ENCODE data around the gene RAET1E.
A peak's percentile ranks its signal among the peaks of the same experiment; 100 is the strongest.
"Not testable (repeated sequence)": the region's sequence is repeated elsewhere in the genome, so short reads cannot be mapped to it uniquely, and the experiment has no call there.

Gene RAET1E

DNA sequence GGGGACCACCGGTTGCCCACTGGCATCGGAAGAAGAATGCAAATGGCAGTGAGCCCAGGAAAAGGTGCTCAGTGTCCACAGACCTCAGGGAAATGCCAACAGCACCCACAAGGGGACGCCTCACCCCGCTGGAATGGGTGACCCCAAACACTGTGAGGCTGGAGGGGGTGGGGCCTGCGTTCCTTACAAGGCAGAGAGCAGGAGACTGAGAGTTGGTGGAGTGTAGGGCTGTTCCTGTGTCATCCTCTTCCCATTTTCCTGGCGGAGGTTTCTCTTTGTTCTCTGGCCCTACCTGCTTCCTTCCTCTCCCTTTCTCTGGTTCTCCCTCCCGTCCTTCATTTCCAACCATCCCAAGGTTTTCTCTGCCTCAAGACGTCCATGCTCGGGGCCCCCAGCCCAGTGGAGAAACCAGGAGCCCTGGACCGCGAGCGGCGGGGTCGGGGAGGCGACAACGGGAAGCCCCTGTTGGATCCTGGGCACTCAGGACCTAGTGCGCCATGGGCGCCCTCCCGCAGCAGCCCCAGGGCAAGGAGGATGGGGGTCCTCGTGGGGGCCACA, 40.2 kb upstream of the RAET1E start:
- H3K4me1 ChIP-seq (ENCODE audit: control insufficient read depth, insufficient read depth, low read length); H3K36me3 ChIP-seq (ENCODE audit: control insufficient read depth, insufficient read depth, low read length); H3K9ac ChIP-seq (ENCODE audit: low read length); H3K4me3 ChIP-seq (ENCODE audit: low read length); H3K9me3 ChIP-seq (ENCODE audit: control insufficient read depth, low read length): not testable (repeated sequence)
- H3K27me3 ChIP-seq (ENCODE audit: control insufficient read depth, insufficient read depth, low read length): peaks cover 88% of the 10 kb centered on the region

GRCh38 chr6:149936743-149937142, 38.8 kb upstream of the RAET1E start:
- peaks cover 3% of the 10 kb centered on the region for H3K4me1 ChIP-seq (ENCODE audit: control insufficient read depth, insufficient read depth, low read length)
- no peaks in the 10 kb centered on the region for H3K9me3 ChIP-seq (ENCODE audit: control insufficient read depth, low read length)
- H3K4me3 ChIP-seq (ENCODE audit: low read length): no peak overlapping the region
- peaks cover 80% of the 10 kb centered on the region for H3K27me3 ChIP-seq (ENCODE audit: control insufficient read depth, insufficient read depth, low read length)
- H3K36me3 ChIP-seq (ENCODE audit: control insufficient read depth, insufficient read depth, low read length): no peaks in the 10 kb centered on the region
- H3K9ac ChIP-seq (ENCODE audit: low read length): no peak overlapping the region

GRCh38 chr6:149935668-149936067, 37.8 kb upstream of the RAET1E start:
- Histone ChIP-seq H3K27me3 (ENCODE audit: control insufficient read depth, insufficient read depth, low read length) (peaks cover 79% of the 10 kb centered on the region), H3K36me3 (ENCODE audit: control insufficient read depth, insufficient read depth, low read length) (no peaks in the 10 kb centered on the region), H3K4me3 (ENCODE audit: low read length) (no peak overlapping the region), H3K4me1 (ENCODE audit: control insufficient read depth, insufficient read depth, low read length) (no peaks in the 10 kb centered on the region), H3K9ac (ENCODE audit: low read length) (no peak overlapping the region), H3K9me3 (ENCODE audit: control insufficient read depth, low read length) (no peaks in the 10 kb centered on the region)

- no peaks in the 10 kb centered on the region for H3K9me3 ChIP-seq (ENCODE audit: control insufficient read depth, low read length)
- H3K27me3 ChIP-seq (ENCODE audit: control insufficient read depth, insufficient read depth, low read length): peaks cover 75% of the 10 kb centered on the region
- no peaks in the 10 kb centered on the region for H3K4me1 ChIP-seq (ENCODE audit: control insufficient read depth, insufficient read depth, low read length)
- H3K9ac ChIP-seq (ENCODE audit: low read length): no peak overlapping the region
- H3K4me3 ChIP-seq (ENCODE audit: low read length): no peak overlapping the region
- H3K36me3 ChIP-seq (ENCODE audit: control insufficient read depth, insufficient read depth, low read length): no peaks in the 10 kb centered on the region
Observed at GRCh38 chr6:149935246-149935645, 37.3 kb upstream of the RAET1E start.

GRCh38 chr6:149934249-149935156, 36.6 kb upstream of the RAET1E start:
- H3K4me3 ChIP-seq (ENCODE audit: low read length): no peak overlapping the region
- H3K4me1 ChIP-seq (ENCODE audit: control insufficient read depth, insufficient read depth, low read length): no peaks in the 10 kb centered on the region
- no peaks in the 10 kb centered on the region for H3K36me3 ChIP-seq (ENCODE audit: control insufficient read depth, insufficient read depth, low read length)
- peaks cover 72% of the 10 kb centered on the region for H3K27me3 ChIP-seq (ENCODE audit: control insufficient read depth, insufficient read depth, low read length)
- H3K9me3 ChIP-seq (ENCODE audit: control insufficient read depth, low read length): no peaks in the 10 kb centered on the region
- H3K9ac ChIP-seq (ENCODE audit: low read length): no peak overlapping the region

DNA sequence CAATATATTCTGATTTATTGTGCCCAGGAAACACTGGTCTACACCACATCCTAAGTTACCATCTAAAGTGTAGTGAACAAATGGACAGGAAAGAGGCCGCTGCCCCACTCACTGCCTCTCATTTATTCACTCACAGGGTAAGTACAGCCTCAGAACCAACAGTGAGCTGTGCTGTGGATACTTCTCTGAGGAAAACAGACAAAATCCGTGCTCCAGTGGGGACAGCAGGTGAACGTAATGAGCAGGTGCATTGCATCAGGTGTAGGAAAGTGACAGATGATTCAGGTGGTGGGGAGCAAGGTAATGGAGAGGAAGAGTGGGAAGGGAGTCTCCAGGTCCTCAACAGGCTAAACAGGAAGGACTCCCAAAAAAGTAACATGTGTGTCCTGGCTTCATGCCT, 35.5 kb upstream of the RAET1E start:
- H3K36me3 ChIP-seq (ENCODE audit: control insufficient read depth, insufficient read depth, low read length): no peaks in the 10 kb centered on the region
- no peaks in the 10 kb centered on the region for H3K9me3 ChIP-seq (ENCODE audit: control insufficient read depth, low read length)
- no peak overlapping the region for H3K9ac ChIP-seq (ENCODE audit: low read length)
- H3K4me1 ChIP-seq (ENCODE audit: control insufficient read depth, insufficient read depth, low read length): no peaks in the 10 kb centered on the region
- peaks cover 68% of the 10 kb centered on the region for H3K27me3 ChIP-seq (ENCODE audit: control insufficient read depth, insufficient read depth, low read length)
- H3K4me3 ChIP-seq (ENCODE audit: low read length): no peak overlapping the region

DNA sequence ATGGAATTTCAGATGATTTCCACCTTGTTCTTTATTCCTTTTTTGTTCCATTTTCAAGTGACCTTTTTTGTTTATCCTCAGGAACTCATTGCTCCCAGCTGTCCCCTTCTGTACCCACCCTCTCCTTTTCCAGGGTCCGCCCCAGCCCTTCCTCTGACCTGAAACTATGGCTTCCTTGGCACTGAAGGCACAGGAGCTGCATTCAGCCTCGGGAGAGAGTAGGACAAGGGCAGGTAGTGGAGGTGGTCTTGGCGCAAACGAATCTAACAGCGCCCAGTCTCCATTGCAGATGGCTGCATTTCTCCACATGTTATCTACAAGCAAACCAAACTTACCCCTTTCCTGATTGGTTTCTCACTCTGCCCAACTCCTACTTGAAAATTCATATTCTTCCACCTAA, 35.1 kb upstream of the RAET1E start:
- H3K27me3 ChIP-seq (ENCODE audit: control insufficient read depth, insufficient read depth, low read length): peaks cover 63% of the 10 kb centered on the region
- H3K9me3 ChIP-seq (ENCODE audit: control insufficient read depth, low read length): no peaks in the 10 kb centered on the region
- no peak overlapping the region for H3K9ac ChIP-seq (ENCODE audit: low read length)
- no peaks in the 10 kb centered on the region for H3K36me3 ChIP-seq (ENCODE audit: control insufficient read depth, insufficient read depth, low read length)
- no peak overlapping the region for H3K4me3 ChIP-seq (ENCODE audit: low read length)
- H3K4me1 ChIP-seq (ENCODE audit: control insufficient read depth, insufficient read depth, low read length): no peaks in the 10 kb centered on the region

- H3K9ac ChIP-seq (ENCODE audit: low read length): no peak overlapping the region
- H3K9me3 ChIP-seq (ENCODE audit: control insufficient read depth, low read length): no peaks in the 10 kb centered on the region
- peaks cover 50% of the 10 kb centered on the region for H3K27me3 ChIP-seq (ENCODE audit: control insufficient read depth, insufficient read depth, low read length)
- H3K4me1 ChIP-seq (ENCODE audit: control insufficient read depth, insufficient read depth, low read length): peaks cover 1% of the 10 kb centered on the region
- H3K4me3 ChIP-seq (ENCODE audit: low read length): no peak overlapping the region
- H3K36me3 ChIP-seq (ENCODE audit: control insufficient read depth, insufficient read depth, low read length): no peaks in the 10 kb centered on the region
Observed at GRCh38 chr6:149931501-149931900, 33.6 kb upstream of the RAET1E start.

GRCh38 chr6:149929422-149929821, 31.5 kb upstream of the RAET1E start:
- Histone ChIP-seq H3K9ac (ENCODE audit: low read length) (no peak overlapping the region), H3K27me3 (ENCODE audit: control insufficient read depth, insufficient read depth, low read length) (peaks cover 37% of the 10 kb centered on the region), H3K4me3 (ENCODE audit: low read length) (no peak overlapping the region), H3K4me1 (ENCODE audit: control insufficient read depth, insufficient read depth, low read length) (peaks cover 10% of the 10 kb centered on the region), H3K36me3 (ENCODE audit: control insufficient read depth, insufficient read depth, low read length) (no peaks in the 10 kb centered on the region), H3K9me3 (ENCODE audit: control insufficient read depth, low read length) (no peaks in the 10 kb centered on the region)

DNA sequence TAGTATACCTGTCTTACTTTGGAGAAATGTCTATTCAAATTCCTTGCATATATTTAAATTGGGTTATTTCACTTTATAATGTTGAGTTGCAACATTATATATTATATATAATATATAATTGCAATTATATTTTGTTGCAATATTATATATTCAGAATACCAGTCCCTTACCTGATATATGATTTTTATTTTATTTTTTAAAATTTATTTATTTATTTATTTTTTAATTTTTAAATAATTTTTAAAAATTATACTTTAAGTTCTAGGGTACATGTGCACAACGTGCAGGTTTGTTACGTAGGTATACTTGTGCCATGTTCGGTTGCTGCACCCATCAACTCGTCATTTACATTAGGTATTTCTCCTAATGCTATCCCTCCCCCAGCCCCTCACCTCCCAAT, 29.1 kb upstream of the RAET1E start:
- H3K9me3 ChIP-seq (ENCODE audit: control insufficient read depth, low read length); H3K4me3 ChIP-seq (ENCODE audit: low read length); H3K36me3 ChIP-seq (ENCODE audit: control insufficient read depth, insufficient read depth, low read length); H3K9ac ChIP-seq (ENCODE audit: low read length): not testable (repeated sequence)
- H3K27me3 ChIP-seq (ENCODE audit: control insufficient read depth, insufficient read depth, low read length): peaks cover 47% of the 10 kb centered on the region
- peaks cover 22% of the 10 kb centered on the region for H3K4me1 ChIP-seq (ENCODE audit: control insufficient read depth, insufficient read depth, low read length)

GRCh38 chr6:149925974-149926777, 28.3 kb upstream of the RAET1E start:
- Histone ChIP-seq H3K9ac (ENCODE audit: low read length) (peak overlapping the region; percentile 61), H3K9me3 (ENCODE audit: control insufficient read depth, low read length) (no peaks in the 10 kb centered on the region), H3K4me1 (ENCODE audit: control insufficient read depth, insufficient read depth, low read length) (peaks cover 22% of the 10 kb centered on the region), H3K4me3 (ENCODE audit: low read length) (peak overlapping the region; percentile 73), H3K36me3 (ENCODE audit: control insufficient read depth, insufficient read depth, low read length) (no peaks in the 10 kb centered on the region), H3K27me3 (ENCODE audit: control insufficient read depth, insufficient read depth, low read length) (peaks cover 46% of the 10 kb centered on the region)
